T-cell (primary cell): ENCODE data around the gene ANKRD12. TPM values are rescaled to one million over a fixed set of nuclear protein-coding genes. Genes with fewer than 3 reads are reported as not detected.

ENCODE experiments used
- ATAC-seq, 4 experiments: fragments of 200-7000 bp in 3 of 4; fragments of 150-1000 bp in 1 of 4; cut with Tn5 transposase; replicated peaks in 1 of 4; 1 replicate in 3 of 4; 2 replicates in 1 of 4; pipeline ENCODE4 v1.10.0; 2021; ENCODE audit warnings: moderate library complexity in 3 of 4, mild to moderate bottlenecking in 2 of 4, moderate number of reproducible peaks in 1 of 4
- CTCF ChIA-PET, 2 donors: fragments of 300-600 bp; sonication (Branson Sonifier 250); formaldehyde crosslinking; loops; one replicate each; lab custom pipeline; 2022; ENCODE audit warnings: antibody characterized with exemption in 2 of 2; lab: Charles Lee
- POLR2A ChIA-PET, 2 donors: fragments of 300-600 bp; sonication (Branson Sonifier 250); formaldehyde crosslinking; loops; one replicate each; lab custom pipeline; 2022; ENCODE audit warnings: antibody characterized with exemption in 2 of 2; lab: Charles Lee
- DNase-seq, 35 experiments: peaks; one replicate each; pipeline versions ENCODE4 v3.0.0 to v3.0.0-alpha.2; 2013 to 2023
- H3K27ac ChIP-seq: one replicate; pipeline ENCODE4 v1.5.1; 2013; ENCODE audit warnings: low read length
- H3K27me3 ChIP-seq, 2 experiments: replicated peaks in 1 of 2; 1 replicate in 1 of 2; 2 replicates in 1 of 2; pipeline versions ENCODE4 v1.6.1 to v1.7.0; 2013; ENCODE audit warnings: low read length in 1 of 2, mixed read lengths in 1 of 2; ENCODE audit not compliant: control insufficient read depth in 2 of 2, insufficient read depth in 2 of 2; ENCODE audit errors: extremely low read depth in 1 of 2
- H3K36me3 ChIP-seq, 2 donors: 1 replicate in 1 of 2; 2 replicates in 1 of 2; pipeline versions ENCODE4 v1.6.1 to v1.7.0; 2013; ENCODE audit warnings: low read length in 1 of 2; ENCODE audit not compliant: control insufficient read depth in 2 of 2, insufficient read depth in 1 of 2; ENCODE audit errors: extremely low read depth in 1 of 2
- H3K4me1 ChIP-seq, 2 experiments: 1 replicate in 1 of 2; 2 replicates in 1 of 2; pipeline versions ENCODE4 v1.6.1 to v1.7.0; 2013; ENCODE audit warnings: low read length in 2 of 2, mixed read lengths in 1 of 2; ENCODE audit not compliant: insufficient read depth in 2 of 2, control insufficient read depth in 1 of 2; ENCODE audit errors: extremely low read depth in 1 of 2
- H3K4me3 ChIP-seq, 2 donors: 1 replicate in 1 of 2; 2 replicates in 1 of 2; pipeline versions ENCODE4 v1.5.1 to v1.7.0; 2013; ENCODE audit warnings: mild to moderate bottlenecking in 2 of 2, low read length in 1 of 2, moderate library complexity in 1 of 2; ENCODE audit not compliant: control insufficient read depth in 1 of 2; ENCODE audit errors: extremely low read depth in 1 of 2
- H3K9me3 ChIP-seq: 2 replicates; pipeline ENCODE4 v1.7.0; 2013
- H3K27ac Mint-ChIP-seq, 2 donors: one replicate each; pipeline ENCODE4 v1.8.0; 2020 to 2021; ENCODE audit warnings: mild to moderate bottlenecking in 2 of 2, mixed read lengths in 2 of 2
- H3K27me3 Mint-ChIP-seq, 2 donors: one replicate each; pipeline ENCODE4 v1.8.0; 2021 to 2022; ENCODE audit warnings: mixed read lengths in 2 of 2
- H3K36me3 Mint-ChIP-seq: one replicate; pipeline ENCODE4 v1.8.0; 2021; ENCODE audit warnings: mixed read lengths
- H3K4me1 Mint-ChIP-seq, 3 donors: one replicate each; pipeline ENCODE4 v1.8.0; 2020 to 2022; ENCODE audit warnings: mixed read lengths in 3 of 3, mild to moderate bottlenecking in 1 of 3
- H3K4me3 Mint-ChIP-seq, 3 donors: one replicate each; pipeline ENCODE4 v1.8.0; 2020 to 2022; ENCODE audit warnings: mild to moderate bottlenecking in 3 of 3, mixed read lengths in 3 of 3, moderate library complexity in 3 of 3
- H3K9me3 Mint-ChIP-seq, 3 donors: one replicate each; pipeline ENCODE4 v1.8.0; 2020 to 2022; ENCODE audit warnings: mixed read lengths in 3 of 3
- WGBS: methylation state at CpG from one replicate; pipeline ENCODE4 v1.1.5; 2013; ENCODE audit warnings: missing lambda C conversion rate; ENCODE audit not compliant: insufficient coverage; 5-methylcytosine and 5-hydroxymethylcytosine counted together
- total RNA-seq, 35 experiments: library from RNA in 6 of 35; stranded (reverse) in 6 of 35; fragments of 120-200 nt in 1 of 35; gene quantifications; one replicate each; pipeline versions ENCODE4 v1.2.1 to v1.2.4 and lab custom pipeline; 2013 to 2026

The ANKRD12 gene
- total RNA-seq, 5 donors from 2014 or later (not counting 1 experiment from before 2014, with no cell fraction given), result 183 to 211 (median 199) TPM

DNA sequence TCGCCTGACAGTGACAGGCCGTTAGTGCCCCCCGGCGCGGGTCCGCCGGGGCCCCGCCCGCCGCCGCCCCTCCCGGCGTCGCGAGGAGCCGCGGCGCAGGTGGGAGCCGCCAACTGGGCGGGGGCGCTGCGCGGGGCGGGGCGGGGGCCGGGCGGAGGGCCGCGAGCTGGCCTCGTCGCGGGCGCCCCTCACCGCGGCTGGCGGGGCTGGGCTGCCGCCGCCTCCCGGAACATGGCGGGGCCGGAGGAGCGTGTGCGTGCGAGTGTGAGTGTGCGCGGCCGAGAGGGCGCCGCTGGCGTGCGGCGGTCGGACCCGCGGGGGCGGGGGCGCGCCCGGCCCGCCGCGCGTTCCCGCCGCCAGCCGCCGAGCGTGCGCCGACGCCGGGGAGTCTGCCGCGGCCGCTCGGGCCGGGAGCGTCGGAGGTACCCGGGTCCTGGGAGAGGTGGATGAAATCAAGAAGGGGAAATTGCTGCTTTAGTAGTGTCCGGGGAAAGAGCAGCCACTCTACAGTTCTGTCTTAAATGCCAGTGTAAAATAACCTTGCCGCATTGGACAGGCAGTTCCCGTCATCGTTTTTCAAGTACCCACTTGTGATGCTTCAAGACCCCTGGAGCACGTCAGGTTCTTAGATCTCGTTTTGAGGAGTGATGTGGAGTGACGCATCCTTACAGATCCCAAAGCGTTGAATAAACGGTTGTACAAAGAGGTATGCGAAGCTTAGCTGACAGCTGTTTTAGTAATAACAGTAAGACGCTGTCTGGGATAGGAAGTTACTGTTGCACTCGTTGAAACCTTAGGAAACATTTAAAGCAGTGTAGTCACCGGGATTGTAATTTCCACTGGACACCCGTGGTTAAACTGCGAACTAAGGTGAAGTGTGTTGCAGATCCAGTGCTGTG, 836 bp downstream of the ANKRD12 start:
- H3K36me3 Mint-ChIP-seq, result peaks cover 24% of the 10 kb centered on the region
- under 1% methylated on average over 93 of the region's 95 CpGs for WGBS
- peak overlapping the region; percentile 95 for H3K27ac ChIP-seq
- DNase-seq (peak in 33 of 35 experiments; percentile 45 to 90 (median 65)), ATAC-seq (peak; percentile 44 to 55 (median 54))
- no peaks in the 10 kb centered on the region for H3K9me3 ChIP-seq
- peak overlapping the region; percentile 76 to 81 for H3K4me3 ChIP-seq
- ChIA-PET POLR2A (interaction anchor here (0.5 to 2.4 kb wide), 20 partner anchors 11 to 104 kb away, joined by 3 to 13 read pairs (median 4); partner anchors contain the start of gene NDUFV2 (in 2 of the 2)), CTCF (interaction anchor here in 1 of 2 donors (0.8 to 5.9 kb wide), 6 partner anchors 10 to 64 kb away, joined by 3 to 31 read pairs (median 4); no protein-coding TSS in a partner anchor)
- H3K27ac Mint-ChIP-seq, result peak overlapping the region; percentile 90 to 95
- H3K4me1 ChIP-seq, result peaks cover 20 to 33% of the 10 kb centered on the region in 2 experiments
- peak overlapping the region; percentile 93 to 98 (median 95) for H3K4me3 Mint-ChIP-seq
- H3K9me3 Mint-ChIP-seq, result no peaks in the 10 kb centered on the region
- H3K4me1 Mint-ChIP-seq, result peaks cover 70 to 81% (median 72%) of the 10 kb centered on the region in 3 donors
- H3K36me3 ChIP-seq, result peaks cover 0 to 25% of the 10 kb centered on the region in 2 donors
- no peaks in the 10 kb centered on the region for H3K27me3 ChIP-seq
- H3K27me3 Mint-ChIP-seq, result no peaks in the 10 kb centered on the region

DNA sequence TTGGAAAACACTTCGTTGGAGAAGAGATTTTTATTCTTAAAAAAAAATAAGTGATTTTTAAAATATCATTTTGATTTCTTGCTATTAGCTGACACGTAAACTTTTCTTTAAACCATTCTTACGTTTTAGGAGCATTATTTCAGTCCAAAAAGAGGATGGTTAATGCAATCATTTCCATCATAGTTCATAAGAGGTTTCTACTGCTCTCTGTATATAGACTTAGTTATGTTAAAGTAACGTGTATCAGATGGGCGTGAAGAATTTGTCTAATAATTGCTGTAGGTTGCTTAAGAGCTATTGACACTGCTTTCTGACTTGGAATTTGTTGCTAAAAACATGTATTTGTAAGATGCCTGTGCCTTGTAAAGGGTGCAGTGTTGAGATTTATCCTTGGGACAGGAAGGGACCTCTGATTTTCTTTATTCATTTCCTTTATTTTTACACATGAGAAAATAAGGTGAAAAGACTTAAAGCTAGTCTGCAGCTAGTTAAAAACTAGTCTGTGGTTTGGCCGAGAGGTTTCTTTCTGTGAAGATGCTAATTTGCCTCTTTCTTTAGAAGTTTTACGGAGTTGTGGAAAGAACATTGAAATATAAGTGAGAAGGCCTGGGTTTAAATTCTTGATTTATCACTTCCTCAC, 2.9 kb downstream of the ANKRD12 start:
- ChIA-PET POLR2A (interaction anchor here (0.5 to 2.2 kb wide), 4 partner anchors 16 to 56 kb away, joined by 3 to 6 read pairs (median 4); no protein-coding TSS in a partner anchor), CTCF (interaction anchor here (0.5 to 5.9 kb wide), 9 partner anchors 13 to 657 kb away, joined by 3 to 31 read pairs (median 4); no protein-coding TSS in a partner anchor)
- Histone ChIP-seq H3K27me3 (no peaks in the 10 kb centered on the region), H3K36me3 (peaks cover 0 to 7% of the 10 kb centered on the region in 2 donors), H3K4me3 (peak overlapping the region in 1 of 2 donors; percentile 26), H3K4me1 (peaks cover 29 to 36% of the 10 kb centered on the region in 2 experiments), H3K9me3 (no peaks in the 10 kb centered on the region), H3K27ac (peak overlapping the region; percentile 84)
- peaks cover 73 to 81% (median 75%) of the 10 kb centered on the region in 3 donors for H3K4me1 Mint-ChIP-seq
- H3K27ac Mint-ChIP-seq, result peak overlapping the region; percentile 72 to 90
- H3K4me3 Mint-ChIP-seq, result peak overlapping the region; percentile 76 to 95 (median 90)
- ATAC-seq (no peak), DNase-seq (no peak)
- H3K27me3 Mint-ChIP-seq, result no peaks in the 10 kb centered on the region
- 70% methylated on average over 2 of the region's 7 CpGs for WGBS
- H3K36me3 Mint-ChIP-seq, result peaks cover 11% of the 10 kb centered on the region
- H3K9me3 Mint-ChIP-seq, result no peaks in the 10 kb centered on the region

DNA sequence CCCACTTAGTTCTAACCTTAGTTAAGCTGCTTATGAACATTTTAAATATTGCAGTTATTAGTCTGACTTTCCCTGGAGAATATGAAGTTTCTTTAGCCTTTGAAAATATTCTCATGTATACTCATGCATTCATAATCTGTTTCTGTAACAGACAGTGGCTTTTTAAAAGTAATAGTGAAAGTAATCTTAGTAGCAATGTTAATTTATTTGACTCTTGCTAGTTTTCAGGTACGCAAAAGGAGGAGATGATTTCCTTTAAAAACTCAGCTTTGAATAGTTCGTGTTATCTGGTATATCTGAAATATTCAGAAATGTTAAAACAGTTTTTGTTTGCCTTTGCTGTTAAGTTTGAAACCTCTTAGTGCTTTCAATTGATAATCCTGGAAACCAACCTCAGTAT, 3.8 kb downstream of the ANKRD12 start:
- H3K9me3 ChIP-seq, result no peaks in the 10 kb centered on the region
- ChIA-PET CTCF (interaction anchor here (1.5 to 5.9 kb wide), 6 partner anchors 14 to 66 kb away, joined by 3 to 31 read pairs (median 6); no protein-coding TSS in a partner anchor), POLR2A (interaction anchor here (1.4 to 2.2 kb wide), 3 partner anchors 13 to 57 kb away, joined by 3 to 6 read pairs (median 4); no protein-coding TSS in a partner anchor)
- no peaks in the 10 kb centered on the region for H3K27me3 ChIP-seq
- Mint-ChIP-seq H3K27ac (peak overlapping the region; percentile 72 to 90), H3K36me3 (peaks cover 8% of the 10 kb centered on the region), H3K4me3 (peak overlapping the region; percentile 76 to 95 (median 90)), H3K27me3 (no peaks in the 10 kb centered on the region), H3K4me1 (peaks cover 74 to 79% (median 74%) of the 10 kb centered on the region in 3 donors), H3K9me3 (no peaks in the 10 kb centered on the region)
- ATAC-seq, result no peak
- no peaks in the 10 kb centered on the region for H3K36me3 ChIP-seq
- H3K27ac ChIP-seq, result peak overlapping the region; percentile 84
- DNase-seq, result no peak
- H3K4me3 ChIP-seq, result peak overlapping the region in 1 of 2 donors; percentile 26
- WGBS, result no CpG with 5 or more reads among the region's 2 CpGs
- H3K4me1 ChIP-seq, result peaks cover 24 to 35% of the 10 kb centered on the region in 2 experiments

- CTCF ChIA-PET, result interaction anchor here (1.5 to 3.2 kb wide), 6 partner anchors 14 to 67 kb away, joined by 3 to 13 read pairs (median 6); no protein-coding TSS in a partner anchor
- H3K4me3 ChIP-seq, result peak overlapping the region in 1 of 2 donors; percentile 26
Observed at GRCh38 chr18:9140984-9141383, 4.4 kb downstream of the ANKRD12 start.

DNA sequence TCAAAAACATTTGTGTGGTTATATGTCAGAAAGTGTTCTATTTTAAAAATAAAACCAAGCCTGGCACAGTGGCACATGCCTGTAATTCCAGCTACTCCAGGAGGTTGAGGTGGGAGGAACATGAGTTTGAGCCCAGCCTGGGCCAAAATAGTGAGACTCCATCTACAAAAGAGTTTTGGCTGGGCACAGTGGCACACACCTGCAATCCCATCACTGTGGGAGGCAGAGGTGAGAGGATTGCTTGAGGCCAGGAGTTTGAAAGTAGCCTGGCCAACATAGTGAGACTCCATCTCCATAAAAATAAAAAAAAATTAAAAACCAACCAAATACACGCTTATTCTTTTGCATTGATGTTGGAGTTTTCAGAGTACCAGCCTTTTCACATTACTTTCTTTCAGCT, 9.6 kb downstream of the ANKRD12 start:
- DNase-seq (no peak), ATAC-seq (no peak)
- H3K27ac ChIP-seq, result peak overlapping the region; percentile 35
- H3K4me3 Mint-ChIP-seq, result peak overlapping the region in 1 of 3 donors; percentile 8
- peaks cover 84 to 85% (median 84%) of the 10 kb centered on the region in 3 donors for H3K4me1 Mint-ChIP-seq
- no peaks in the 10 kb centered on the region for H3K9me3 ChIP-seq
- CTCF ChIA-PET, result interaction anchor here (0.9 to 2.4 kb wide), 3 partner anchors 35 to 74 kb away, joined by 5 to 9 read pairs (median 9); no protein-coding TSS in a partner anchor
- H3K27me3 Mint-ChIP-seq, result no peaks in the 10 kb centered on the region
- no peaks in the 10 kb centered on the region for H3K27me3 ChIP-seq
- H3K36me3 Mint-ChIP-seq, result no peaks in the 10 kb centered on the region
- no CpG with 5 or more reads among the region's 1 CpG for whole genome bisulfite sequencing
- peaks cover 24 to 36% of the 10 kb centered on the region in 2 experiments for H3K4me1 ChIP-seq
- POLR2A ChIA-PET, result interaction anchor here in 1 of 2 donors (0.9 kb wide), 1 partner anchor 35 kb away, joined by 3 read pairs; no protein-coding TSS in a partner anchor
- H3K36me3 ChIP-seq, result no peaks in the 10 kb centered on the region
- H3K27ac Mint-ChIP-seq, result peak overlapping the region; percentile 73 to 74
- H3K4me3 ChIP-seq, result no peak overlapping the region
- no peaks in the 10 kb centered on the region for H3K9me3 Mint-ChIP-seq

More at GRCh38 chr18:9140984-9141383, 4.4 kb downstream of the ANKRD12 start:
- ATAC-seq, result no peak
- H3K27me3 ChIP-seq, result no peaks in the 10 kb centered on the region
- H3K9me3 ChIP-seq, result no peaks in the 10 kb centered on the region
- H3K4me3 Mint-ChIP-seq, result peak overlapping the region; percentile 76 to 95 (median 90)
- no peaks in the 10 kb centered on the region for H3K36me3 ChIP-seq
- DNase-seq, result no peak
- POLR2A ChIA-PET, result interaction anchor here (0.6 to 2.2 kb wide), 6 partner anchors 12 to 58 kb away, joined by 3 to 12 read pairs (median 4); no protein-coding TSS in a partner anchor
- H3K36me3 Mint-ChIP-seq, result peaks cover 8% of the 10 kb centered on the region
- peaks cover 18 to 36% of the 10 kb centered on the region in 2 experiments for H3K4me1 ChIP-seq
- no peaks in the 10 kb centered on the region for H3K27me3 Mint-ChIP-seq
- H3K27ac ChIP-seq, result peak overlapping the region; percentile 84
- H3K27ac Mint-ChIP-seq, result peak overlapping the region; percentile 72 to 90
- no peaks in the 10 kb centered on the region for H3K9me3 Mint-ChIP-seq
- no CpG with 5 or more reads among the region's 2 CpGs for WGBS
- H3K4me1 Mint-ChIP-seq, result peaks cover 75 to 81% (median 75%) of the 10 kb centered on the region in 3 donors
